ENCODE measurements around the gene TM4SF4.

- TF ChIP-seq EZH2 (IDR thresholded peaks at IDR 0.05; ENCODE audit: low read length) (no peak), CTCF (optimal IDR thresholded peaks at IDR 0.05 in 1 of 3, IDR thresholded peaks at IDR 0.05 in 1 of 3, conservative IDR thresholded peaks at IDR 0.05 in 1 of 3; ENCODE audit: extremely low read depth in 1 of 3, insufficient read depth in 2 of 3, low read length in 3 of 3) (no peak)
Observed at GRCh38 chr3:149454746-149455145, 19.8 kb upstream of the TM4SF4 start.

Measured in keratinocyte (primary cell).